Esophagus squamous epithelium (tissue), 5 donors: Measurements from ENCODE around the gene TESPA1. TPM values are rescaled to one million over a fixed set of nuclear protein-coding genes. Genes with fewer than 3 reads are reported as not detected.

Experiments
- DNase-seq: peaks from one replicate; lab custom pipeline; 2025; lab: John Stamatoyannopoulos, UW
- H3K27ac ChIP-seq, 4 donors: fragments of 200-600 bp; sonication (generic); one replicate each; pipeline ENCODE4 v1.5.1; 2016 to 2019; ENCODE audit warnings: mild to moderate bottlenecking in 1 of 4
- H3K27me3 ChIP-seq, 4 donors: fragments of 200-600 bp; sonication (generic); 1 replicate in 3 of 4; 2 replicates in 1 of 4; pipeline versions ENCODE4 v1.5.1 to v1.6.0; 2017 to 2021; ENCODE audit warnings: antibody characterized with exemption in 1 of 4
- H3K36me3 ChIP-seq, 3 donors: fragments of 200-600 bp; sonication (generic); one replicate each; pipeline ENCODE4 v1.5.1; 2016 to 2019
- H3K4me1 ChIP-seq, 3 donors: fragments of 200-600 bp; sonication (generic); one replicate each; pipeline ENCODE4 v1.5.1; 2017 to 2019
- H3K4me3 ChIP-seq, 4 donors: fragments of 200-600 bp; sonication (generic); 1 replicate in 3 of 4; 2 replicates in 1 of 4; pipeline ENCODE4 v1.5.1; 2016 to 2019; ENCODE audit warnings: mild to moderate bottlenecking in 2 of 4, moderate library complexity in 1 of 4
- H3K9me3 ChIP-seq, 3 donors: fragments of 200-600 bp; sonication (generic); one replicate each; pipeline ENCODE4 v1.5.1; 2016 to 2019
- CTCF ChIP-seq, 6 experiments: fragments of 450-650 bp in 4 of 6; fragments of 200-600 bp in 2 of 6; sonication (generic) in 2 of 6; IDR thresholded peaks; one replicate each; pipeline ENCODE4 v1.5.1; 2016 to 2019; ENCODE audit warnings: antibody characterized with exemption in 6 of 6, mild to moderate bottlenecking in 4 of 6, moderate library complexity in 4 of 6
- POLR2A ChIP-seq, 4 donors: fragments of 450-650 bp; IDR thresholded peaks; one replicate each; pipeline ENCODE4 v1.6.1; 2017; ENCODE audit warnings: antibody characterized with exemption in 4 of 4, mild to moderate bottlenecking in 4 of 4, moderate library complexity in 3 of 4
- WGBS, 2 donors: methylation state at CpG; one replicate each; pipeline ENCODE4 v1.1.5; 2018; 5-methylcytosine and 5-hydroxymethylcytosine counted together
- intact Hi-C: fragments of 100-400 bp; cut with DNase I; formaldehyde crosslinking; loops from one replicate; pipeline ENCODE4 v1.15.0; 2022
- total RNA-seq, 4 donors: library from RNA; depleted of rRNA; stranded (reverse); fragments of >200 nt; gene quantifications; one replicate each; pipeline ENCODE4 v1.1.0, GENCODE V29; 2016
- donor health status: DM: yes; HTN: yes; CAD: no.

Gene TESPA1
- total RNA-seq, 4 donors from 2014 or later = 0.31 to 6.7 (median 2.0) TPM; not detected in 1

GRCh38 chr12:54973556-54973955 lies 11.0 kb downstream of the TESPA1 start:
- 70 to 77% methylated on average over 3 of the region's 3 CpGs for WGBS, 2 donors
- TF ChIP-seq POLR2A (IDR thresholded peaks at IDR 0.05) (no peak), CTCF (IDR thresholded peaks at IDR 0.05) (no peak)
- H3K4me1 ChIP-seq = no peaks in the 10 kb centered on the region
- no peaks in the 10 kb centered on the region for H3K9me3 ChIP-seq
- H3K27me3 ChIP-seq = no peaks in the 10 kb centered on the region
- no peak for DNase-seq
- H3K36me3 ChIP-seq = no peaks in the 10 kb centered on the region
- intact Hi-C loops = no loop called here
- no peak overlapping the region for H3K27ac ChIP-seq
- H3K4me3 ChIP-seq = no peak overlapping the region

- TF ChIP-seq POLR2A (IDR thresholded peaks at IDR 0.05) (no peak), CTCF (IDR thresholded peaks at IDR 0.05) (no peak)
- Histone ChIP-seq H3K36me3 (no peaks in the 10 kb centered on the region), H3K9me3 (no peaks in the 10 kb centered on the region), H3K27me3 (no peaks in the 10 kb centered on the region), H3K4me3 (no peak overlapping the region), H3K27ac (no peak overlapping the region), H3K4me1 (no peaks in the 10 kb centered on the region)
- intact Hi-C loops = no loop called here
- 31 to 36% methylated on average over 3 of the region's 3 CpGs for WGBS, 2 donors
- DNase-seq = no peak
These were observed 13.8 kb downstream of the TESPA1 start for GRCh38 chr12:54970741-54971140.

- DNase-seq = no peak
- H3K36me3 ChIP-seq = no peaks in the 10 kb centered on the region
- no peaks in the 10 kb centered on the region for H3K4me1 ChIP-seq
- 59 to 65% methylated on average over 4 of the region's 4 CpGs for WGBS, 2 donors
- no peak overlapping the region for H3K27ac ChIP-seq
- H3K27me3 ChIP-seq = no peaks in the 10 kb centered on the region
- TF ChIP-seq POLR2A (IDR thresholded peaks at IDR 0.05) = no peak
- no peak for TF ChIP-seq CTCF (IDR thresholded peaks at IDR 0.05)
- H3K9me3 ChIP-seq = no peaks in the 10 kb centered on the region
- intact Hi-C loops = no loop called here
- no peak overlapping the region for H3K4me3 ChIP-seq
These were observed 16.3 kb downstream of the TESPA1 start for GRCh38 chr12:54968181-54968730.

- no peaks in the 10 kb centered on the region for H3K27me3 ChIP-seq
- WGBS, 2 donors = 7 to 13% methylated on average over 2 of the region's 2 CpGs
- no peaks in the 10 kb centered on the region for H3K4me1 ChIP-seq
- DNase-seq = no peak
- H3K36me3 ChIP-seq = no peaks in the 10 kb centered on the region
- H3K27ac ChIP-seq = no peak overlapping the region
- no peaks in the 10 kb centered on the region for H3K9me3 ChIP-seq
- no peak overlapping the region for H3K4me3 ChIP-seq
- intact Hi-C loops = no loop called here
- TF ChIP-seq POLR2A (IDR thresholded peaks at IDR 0.05) (no peak), CTCF (IDR thresholded peaks at IDR 0.05) (no peak)
These were observed 17.1 kb downstream of the TESPA1 start for GRCh38 chr12:54967461-54967860.

- intact Hi-C loops = no loop called here
- Histone ChIP-seq H3K27me3 (peaks cover 0 to 8% (median 0%) of the 10 kb centered on the region in 4 donors), H3K27ac (no peak overlapping the region), H3K4me3 (no peak overlapping the region), H3K4me1 (no peaks in the 10 kb centered on the region), H3K36me3 (no peaks in the 10 kb centered on the region), H3K9me3 (no peaks in the 10 kb centered on the region)
- 79 to 84% methylated on average over 4 of the region's 4 CpGs for WGBS, 2 donors
- TF ChIP-seq CTCF (IDR thresholded peaks at IDR 0.05) (no peak), POLR2A (IDR thresholded peaks at IDR 0.05) (no peak)
- DNase-seq = no peak
These were observed 23.4 kb downstream of the TESPA1 start for GRCh38 chr12:54961190-54961589.
